ENCODE measurements around the gene GLMN.
A peak's percentile ranks its signal among the peaks of the same experiment; 100 is the strongest.

Gene GLMN

GRCh38 chr1:92298573-92299476 is at the start of gene GLMN, which contains the start of gene RPAP2:
TSS of gene GLMN (minus strand) at chr1:92298987. CDS start at chr1:92297999, 988 bp downstream.
TSS of gene RPAP2 (plus strand) at chr1:92299059. CDS start at chr1:92299074, 15 bp downstream.
- peak; percentile 91 for DNase-seq (ENCODE audit: low spot score)

- no peak for DNase-seq (ENCODE audit: low spot score)
Measured at GRCh38 chr1:92346866-92347640, 48.3 kb upstream of the GLMN start.

- no peak for DNase-seq (ENCODE audit: low spot score)
Measured at GRCh38 chr1:92343061-92343460, 44.3 kb upstream of the GLMN start.

GRCh38 chr1:92342401-92342800 is 43.6 kb upstream of the GLMN start:
- no peak for DNase-seq (ENCODE audit: low spot score)

GRCh38 chr1:92340154-92340553 is 41.4 kb upstream of the GLMN start:
- no peak for DNase-seq (ENCODE audit: low spot score)

- DNase-seq (ENCODE audit: low spot score) = no peak
Measured at GRCh38 chr1:92333668-92334067, 34.9 kb upstream of the GLMN start.

- no peak for DNase-seq (ENCODE audit: low spot score)
Measured at GRCh38 chr1:92329347-92330129, 30.8 kb upstream of the GLMN start.

GRCh38 chr1:92327794-92328193 is 29.0 kb upstream of the GLMN start:
- no peak for DNase-seq (ENCODE audit: low spot score)

GRCh38 chr1:92326681-92327080 is 27.9 kb upstream of the GLMN start:
- no peak for DNase-seq (ENCODE audit: low spot score)

GRCh38 chr1:92324784-92325183 is 26.0 kb upstream of the GLMN start:
- DNase-seq (ENCODE audit: low spot score) = no peak

GRCh38 chr1:92323473-92324453 is 25.0 kb upstream of the GLMN start:
- DNase-seq (ENCODE audit: low spot score) = no peak

- DNase-seq (ENCODE audit: low spot score) = no peak
Measured at GRCh38 chr1:92317836-92318493, 19.2 kb upstream of the GLMN start.

- DNase-seq (ENCODE audit: low spot score) = no peak
Measured at GRCh38 chr1:92315766-92316599, 17.2 kb upstream of the GLMN start.

GRCh38 chr1:92314024-92314423 is 15.2 kb upstream of the GLMN start:
- DNase-seq (ENCODE audit: low spot score) = no peak

- DNase-seq (ENCODE audit: low spot score) = peak; percentile 38
Measured at GRCh38 chr1:92310185-92310597, 11.4 kb upstream of the GLMN start.

- no peak for DNase-seq (ENCODE audit: low spot score)
Measured at GRCh38 chr1:92307980-92308379, 9.2 kb upstream of the GLMN start.

GRCh38 chr1:92306020-92306419 is 7.2 kb upstream of the GLMN start:
- DNase-seq (ENCODE audit: low spot score) = no peak

GRCh38 chr1:92301021-92301420 is 2.2 kb upstream of the GLMN start:
- DNase-seq (ENCODE audit: low spot score) = no peak

- no peak for DNase-seq (ENCODE audit: low spot score)
Measured at GRCh38 chr1:92299477-92300150, 827 bp upstream of the GLMN start.

Data from AG08395 (cell line).